Panc1 (cell line): ENCODE results near the gene THSD7B. TPM values are rescaled to one million over a fixed set of nuclear protein-coding genes. Genes with fewer than 3 reads are reported as not detected.

Source experiments
- ATAC-seq: fragments of 200-7000 bp; cut with Tn5 transposase; 2 replicates; pipeline ENCODE4 v1.9.1; 2020; ENCODE audit warnings: mild to moderate bottlenecking, moderate library complexity
- BruUV-seq: library from RNA; stranded (reverse); fragments of 400-500 nt; replicated peaks from 2 replicates; lab custom pipeline; 2021; lab: Mats Ljungman, UMichigan
- CTCF ChIA-PET: fragments of 300-600 bp; sonication (Branson Sonifier 250); formaldehyde crosslinking; loops from one replicate; lab custom pipeline; 2022; ENCODE audit warnings: antibody characterized with exemption; lab: Charles Lee
- POLR2A ChIA-PET: fragments of 300-600 bp; sonication (Branson Sonifier 250); formaldehyde crosslinking; loops from one replicate; lab custom pipeline; 2022; ENCODE audit warnings: antibody characterized with exemption; lab: Charles Lee
- DNase-seq: peaks from one replicate; pipeline ENCODE4 v3.0.0-alpha.2; 2010; ENCODE audit warnings: low read depth, low spot score
- H3K27ac ChIP-seq: 2 replicates; pipeline ENCODE4 v1.5.1; 2011; ENCODE audit warnings: mild to moderate bottlenecking, low read length, inconsistent platforms
- H3K27me3 ChIP-seq: fragments of 200-500 bp; sonication (Bioruptor generic); 2 replicates; pipeline ENCODE4 v1.6.0; 2014; ENCODE audit warnings: low read length, inconsistent platforms; ENCODE audit not compliant: control insufficient read depth, insufficient read depth
- H3K36me3 ChIP-seq: fragments of 200-500 bp; sonication (Bioruptor generic); 2 replicates; pipeline ENCODE4 v1.5.1; 2014; ENCODE audit warnings: inconsistent platforms, mild to moderate bottlenecking, low read length, moderate library complexity; ENCODE audit not compliant: control insufficient read depth, insufficient read depth
- H3K4me1 ChIP-seq: 2 replicates; pipeline ENCODE4 v1.5.1; 2011; ENCODE audit warnings: inconsistent platforms, mild to moderate bottlenecking, low read length, moderate library complexity; ENCODE audit not compliant: control insufficient read depth, insufficient read depth
- H3K4me3 ChIP-seq, 2 experiments: 2 replicates each; pipeline ENCODE4 v1.5.1; 2011 to 2012; ENCODE audit warnings: low read depth in 2 of 2, low read length in 2 of 2, mild to moderate bottlenecking in 2 of 2, inconsistent platforms in 1 of 2, moderate library complexity in 1 of 2
- H3K9me3 ChIP-seq: fragments of 200-500 bp; sonication (Bioruptor generic); 2 replicates; pipeline ENCODE4 v1.5.1; 2014; ENCODE audit warnings: low read depth, mild to moderate bottlenecking, inconsistent platforms, low read length, moderate library complexity; ENCODE audit not compliant: control insufficient read depth, insufficient read depth
- CTCF ChIP-seq: fragments of 450-650 bp; IDR thresholded peaks from 2 replicates; pipeline ENCODE4 v1.5.1; 2017; ENCODE audit warnings: mild to moderate bottlenecking
- POLR2AphosphoS5 ChIP-seq: IDR thresholded peaks from 2 replicates; pipeline ENCODE4 v1.6.1; 2012; ENCODE audit warnings: mild to moderate bottlenecking, low read depth, low read length, moderate library complexity
- REST ChIP-seq, 2 experiments: IDR thresholded peaks; 2 replicates each; pipeline ENCODE4 v1.6.1; 2011 to 2012; ENCODE audit warnings: low read depth in 2 of 2, control low read depth in 1 of 2, low read length in 1 of 2, mild to moderate bottlenecking in 1 of 2, moderate library complexity in 1 of 2; ENCODE audit not compliant: insufficient read depth in 1 of 2
- SIN3A ChIP-seq: IDR thresholded peaks from 2 replicates; pipeline ENCODE4 v1.6.1; 2012; ENCODE audit warnings: low read depth, mild to moderate bottlenecking, low read length, moderate library complexity, borderline replicate concordance; ENCODE audit not compliant: insufficient read depth
- TCF7L2 ChIP-seq: IDR thresholded peaks from 2 replicates; pipeline ENCODE4 v1.6.1; 2011; ENCODE audit warnings: mild to moderate bottlenecking, low read depth, low read length, inconsistent platforms
- in situ Hi-C: cut with HindIII; loops from 2 replicates; pipeline ENCODE4 v1.10.0; 2016; ENCODE audit warnings: low sequenced_read_pairs, low pct_unique_long_range_greater_than_20kb
- intact Hi-C: fragments of 100-400 bp; cut with micrococcal nuclease; formaldehyde crosslinking; loops from one replicate; pipeline ENCODE4 v1.10.0; 2022; ENCODE audit not compliant: unreplicated experiment
- total RNA-seq: library from RNA; stranded (reverse); gene quantifications from one replicate; pipeline ENCODE4 v1.2.1, GENCODE V29; 2021; ENCODE audit not compliant: unreplicated experiment

Gene THSD7B
- total RNA-seq, 1 experiment from 2014 or later = not detected

- ChIA-PET POLR2A (no interaction called here), CTCF (no interaction called here)
- no peaks in the 10 kb centered on the region for H3K36me3 ChIP-seq
- intact Hi-C loops = no loop called here
- H3K4me3 ChIP-seq = no peak overlapping the region
- BruUV-seq = no TSS peak
- H3K27ac ChIP-seq = no peak overlapping the region
- TF ChIP-seq SIN3A = no peak
- TF ChIP-seq CTCF = no peak
- no peak for TF ChIP-seq TCF7L2
- no peak for TF ChIP-seq POLR2AphosphoS5
- TF ChIP-seq REST (IDR thresholded peaks at IDR 0.05; ENCODE audit: insufficient read depth in 1 of 2, low read depth in 2 of 2, low read length in 1 of 2) = no peak
- H3K27me3 ChIP-seq = no peaks in the 10 kb centered on the region
- H3K9me3 ChIP-seq = no peaks in the 10 kb centered on the region
- H3K4me1 ChIP-seq = no peaks in the 10 kb centered on the region
- in situ Hi-C loops = no loop called here
- DNase-seq (no peak), ATAC-seq (no peak)
These were observed 402.3 kb downstream of the THSD7B start for GRCh38 chr2:137167651-137168050.

- Histone ChIP-seq H3K4me1 (no peaks in the 10 kb centered on the region), H3K4me3 (no peak overlapping the region), H3K27ac (no peak overlapping the region), H3K9me3 (no peaks in the 10 kb centered on the region), H3K27me3 (no peaks in the 10 kb centered on the region), H3K36me3 (no peaks in the 10 kb centered on the region)
- ChIA-PET POLR2A (no interaction called here), CTCF (interaction anchor here (0.6 kb wide), 1 partner anchor 11 kb away, joined by 3 read pairs; no protein-coding TSS in a partner anchor)
- TF ChIP-seq POLR2AphosphoS5 (no peak), REST (IDR thresholded peaks at IDR 0.05; ENCODE audit: insufficient read depth in 1 of 2, low read depth in 2 of 2, low read length in 1 of 2) (no peak), TCF7L2 (peak; percentile 51; the same call in 1 of the 2 replicates), CTCF (no peak), SIN3A (no peak)
- DNase-seq = no peak
- BruUV-seq = no TSS peak
- intact Hi-C loops (no loop called here), in situ Hi-C loops (no loop called here)
- ATAC-seq = peak; percentile 62; the same call in 1 of the 2 replicates
These were observed 403.2 kb downstream of the THSD7B start for GRCh38 chr2:137168552-137168951.
